Measurements from ENCODE around the gene CGB8.
A peak's percentile ranks its signal among the peaks of the same experiment; 100 is the strongest.
"Not testable (repeated sequence)": the region's sequence is repeated elsewhere in the genome, so short reads cannot be mapped to it uniquely, and the experiment has no call there.

CGB8 gene

DNA sequence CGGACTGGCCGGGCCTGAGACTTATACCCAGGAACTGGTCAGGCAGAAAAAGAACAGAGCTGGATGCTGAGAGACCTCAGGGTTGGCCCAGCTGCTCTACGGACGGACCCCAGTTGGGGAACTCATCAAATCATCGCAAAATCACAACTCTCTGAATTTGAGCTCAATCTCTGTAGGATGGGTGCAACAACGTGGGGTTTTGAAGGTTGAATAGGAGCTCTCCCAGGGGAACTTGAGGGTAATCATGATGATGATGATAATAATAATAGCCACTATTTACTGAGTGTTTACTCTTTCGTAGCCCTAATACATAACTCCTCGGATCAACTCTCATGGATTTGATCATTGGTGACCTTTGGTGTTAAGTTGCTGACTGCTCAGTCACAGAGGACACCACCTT lies 18.6 kb downstream of the CGB8 start:
- not testable (repeated sequence) for DNase-seq (ENCODE audit: low read depth)

DNA sequence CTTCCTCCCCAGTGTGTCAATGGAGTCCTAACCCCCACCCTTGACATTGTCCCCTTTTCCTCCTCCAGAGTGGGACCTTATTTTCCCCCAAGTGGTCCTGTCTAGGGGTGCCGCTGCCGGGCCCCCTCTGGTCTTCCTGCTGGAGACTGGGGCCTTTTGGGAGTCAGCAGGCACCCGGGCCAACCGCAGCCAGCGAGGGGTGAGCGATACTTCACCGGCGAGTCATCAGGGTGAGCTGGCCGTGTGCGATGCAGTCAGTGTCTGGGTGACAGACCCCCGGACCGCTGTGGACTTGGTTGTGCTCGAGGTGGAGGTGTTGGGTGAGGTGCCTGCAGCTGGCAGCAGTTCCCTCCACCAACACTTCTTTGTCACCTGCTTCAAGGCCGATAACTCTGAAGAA lies 19.2 kb downstream of the CGB8 start:
- not testable (repeated sequence) for DNase-seq (ENCODE audit: low read depth)

DNA sequence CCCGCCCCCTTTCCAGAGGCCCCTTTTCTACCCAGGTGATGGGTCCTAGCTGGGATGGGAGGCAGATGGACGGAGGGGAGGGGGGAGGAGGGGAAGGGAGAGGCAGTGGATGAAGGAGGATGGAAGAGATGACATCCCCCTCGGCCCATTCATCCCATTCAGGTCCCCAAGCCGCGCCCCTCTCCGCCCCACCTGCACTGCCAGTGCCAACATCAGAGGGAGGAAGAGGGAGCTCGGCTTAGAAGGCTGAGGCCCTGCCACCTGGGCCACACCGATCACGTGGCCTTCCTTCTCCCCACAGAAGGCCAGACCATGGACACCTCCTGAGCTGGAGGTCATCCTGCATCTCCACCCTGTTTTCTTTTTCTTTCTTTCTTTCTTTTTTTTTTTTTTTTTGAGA lies 20.2 kb downstream of the CGB8 start:
- DNase-seq (ENCODE audit: low read depth): not testable (repeated sequence)

DNA sequence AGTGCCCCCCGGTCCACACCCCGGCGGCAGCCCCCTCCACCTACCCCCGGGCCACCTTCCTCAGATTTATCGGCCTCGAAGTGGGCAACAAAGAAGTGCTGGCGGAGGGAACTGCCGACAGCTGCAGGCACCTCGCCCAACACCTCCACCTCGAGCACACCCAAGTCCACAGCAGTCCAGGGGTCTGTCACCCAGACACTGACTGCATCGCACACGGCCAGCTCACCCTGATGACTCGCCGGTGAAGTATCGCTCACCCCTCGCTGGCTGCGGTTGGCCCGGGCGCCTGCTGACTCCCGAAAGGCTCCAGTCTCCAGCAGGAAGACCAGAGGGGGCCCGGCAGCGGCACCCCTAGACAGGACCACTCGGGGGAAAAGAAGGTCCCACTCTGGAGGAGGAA lies 23.3 kb downstream of the CGB8 start:
- not testable (repeated sequence) for DNase-seq (ENCODE audit: low read depth)

DNA sequence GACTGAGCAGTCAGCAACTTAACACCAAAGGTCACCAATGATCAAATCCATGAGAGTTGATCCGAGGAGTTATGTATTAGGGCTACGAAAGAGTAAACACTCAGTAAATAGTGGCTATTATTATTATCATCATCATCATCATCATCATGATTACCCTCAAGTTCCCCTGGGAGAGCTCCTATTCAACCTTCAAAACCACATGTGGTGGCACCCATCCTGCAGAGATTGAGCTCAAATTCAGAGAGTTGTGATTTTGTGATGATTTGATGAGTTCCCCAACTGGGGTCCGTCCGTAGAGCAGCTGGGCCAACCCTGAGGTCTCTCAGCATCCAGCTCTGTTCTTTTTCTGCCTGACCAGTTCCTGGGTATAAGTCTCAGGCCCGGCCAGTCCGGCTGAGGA lies 23.8 kb downstream of the CGB8 start:
- DNase-seq (ENCODE audit: low read depth): not testable (repeated sequence)

DNA sequence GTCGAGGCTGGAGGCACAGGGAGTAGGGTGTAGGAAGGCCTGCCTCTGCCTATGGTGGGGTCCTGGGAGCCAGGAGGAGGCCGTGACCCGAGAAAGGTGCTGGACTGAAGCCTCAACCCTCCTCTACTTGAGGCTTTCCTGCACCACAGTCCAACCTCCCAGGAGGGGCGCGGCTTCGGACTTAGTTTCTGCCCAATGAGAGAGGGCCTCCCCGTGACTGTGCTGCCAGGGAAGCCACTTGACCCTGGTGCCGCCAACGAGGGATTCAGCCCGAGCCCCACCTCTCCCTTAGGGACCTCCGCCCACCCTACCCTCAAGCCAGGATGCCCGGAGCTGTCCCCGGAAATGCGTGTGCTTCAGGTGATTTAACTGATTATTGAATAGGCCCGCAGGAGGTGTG lies 24.7 kb downstream of the CGB8 start, which contains the start of gene CGB3:
Gene CGB3, minus strand, starts transcription at position 101 of the 400 bp plus-strand sequence. CDS start 362 bp downstream, outside the sequence.
- DNase-seq (ENCODE audit: low read depth): not testable (repeated sequence)

DNA sequence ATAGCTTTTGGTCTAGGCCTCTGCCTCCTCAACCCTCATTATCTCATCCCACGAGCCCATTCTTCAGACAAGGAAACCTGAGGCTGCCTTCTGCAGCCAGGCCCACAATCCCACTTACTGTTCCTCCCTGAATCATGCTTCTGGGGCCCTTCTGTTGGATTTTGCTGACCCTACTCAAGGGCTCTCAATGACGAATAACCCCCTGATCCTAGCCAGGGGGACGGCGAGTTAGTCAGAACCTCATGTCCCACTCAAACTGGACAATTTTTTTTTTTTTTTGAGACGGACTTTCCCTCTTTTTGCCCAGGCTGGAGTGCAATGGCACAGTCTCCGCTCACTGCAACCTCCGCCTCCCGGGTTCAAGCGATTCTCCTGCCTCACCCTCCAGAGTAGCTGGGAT lies 26.8 kb downstream of the CGB8 start:
- no peak for DNase-seq (ENCODE audit: low read depth)

DNA sequence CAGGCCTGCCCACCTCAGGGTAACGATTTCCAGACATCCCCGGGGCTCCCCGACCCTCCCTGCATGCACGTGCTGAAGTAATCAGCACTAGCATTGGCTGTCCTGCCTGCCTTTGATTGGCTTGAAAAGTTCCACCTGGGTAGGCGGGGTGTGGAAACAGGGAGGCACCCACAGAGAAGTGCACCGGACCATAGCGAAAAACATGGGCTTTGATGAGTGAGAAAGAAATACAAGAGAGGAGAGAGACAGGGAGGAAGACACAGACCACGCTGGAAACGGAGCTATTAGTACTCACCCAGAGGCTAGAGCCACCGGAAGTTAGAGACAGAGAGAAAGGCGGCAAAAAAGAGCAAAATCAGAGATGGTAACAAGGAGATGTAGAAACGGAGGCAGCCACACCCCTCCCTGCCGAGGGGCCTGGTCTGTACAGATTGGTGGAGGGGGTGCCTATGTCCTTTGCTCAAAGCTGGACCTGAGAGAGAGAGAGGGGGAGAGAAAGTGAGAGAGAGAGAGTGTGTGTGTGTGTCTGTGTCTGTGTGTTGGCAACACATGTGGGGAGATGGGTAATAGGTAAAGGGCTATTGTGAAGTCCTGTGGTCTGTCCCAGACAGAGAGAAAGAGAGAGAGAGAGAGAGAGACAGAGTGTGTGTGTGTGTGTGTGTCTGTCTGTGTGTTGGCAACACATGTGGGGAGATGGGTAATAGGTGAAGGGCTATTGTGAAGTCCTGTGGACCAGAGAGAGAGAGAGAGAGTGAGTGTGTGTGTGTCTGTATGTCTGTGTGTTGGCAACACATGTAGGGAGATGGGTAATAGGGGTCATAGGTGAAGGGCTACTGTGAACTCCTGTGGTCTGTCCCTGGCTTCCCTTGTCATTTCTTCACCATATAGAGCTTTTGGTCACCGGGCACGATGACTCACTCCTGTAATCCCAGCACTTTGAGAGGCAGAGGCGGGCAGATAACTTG lies 27.7 kb downstream of the CGB8 start:
- no peak for DNase-seq (ENCODE audit: low read depth)

DNA sequence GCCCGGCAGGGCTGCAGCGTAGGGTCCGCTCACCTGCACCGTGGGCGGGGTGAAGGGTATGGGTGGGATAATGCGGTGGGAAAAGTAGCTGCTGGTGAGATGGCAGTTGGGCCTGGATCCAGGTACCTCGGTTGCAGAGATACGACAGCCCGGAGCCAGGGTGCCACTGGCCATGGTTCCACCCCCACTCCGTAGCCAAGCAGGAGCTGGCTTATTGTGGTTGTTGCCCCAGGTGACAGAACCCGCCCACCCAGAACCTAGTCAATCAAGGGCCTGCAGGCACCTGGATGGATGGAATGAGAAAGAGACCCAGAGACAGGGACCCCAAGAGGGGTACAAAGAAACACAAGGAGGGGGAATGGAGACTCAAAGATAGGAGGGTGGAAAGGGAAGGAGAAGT lies 28.6 kb downstream of the CGB8 start:
- no peak for DNase-seq (ENCODE audit: low read depth)

DNA sequence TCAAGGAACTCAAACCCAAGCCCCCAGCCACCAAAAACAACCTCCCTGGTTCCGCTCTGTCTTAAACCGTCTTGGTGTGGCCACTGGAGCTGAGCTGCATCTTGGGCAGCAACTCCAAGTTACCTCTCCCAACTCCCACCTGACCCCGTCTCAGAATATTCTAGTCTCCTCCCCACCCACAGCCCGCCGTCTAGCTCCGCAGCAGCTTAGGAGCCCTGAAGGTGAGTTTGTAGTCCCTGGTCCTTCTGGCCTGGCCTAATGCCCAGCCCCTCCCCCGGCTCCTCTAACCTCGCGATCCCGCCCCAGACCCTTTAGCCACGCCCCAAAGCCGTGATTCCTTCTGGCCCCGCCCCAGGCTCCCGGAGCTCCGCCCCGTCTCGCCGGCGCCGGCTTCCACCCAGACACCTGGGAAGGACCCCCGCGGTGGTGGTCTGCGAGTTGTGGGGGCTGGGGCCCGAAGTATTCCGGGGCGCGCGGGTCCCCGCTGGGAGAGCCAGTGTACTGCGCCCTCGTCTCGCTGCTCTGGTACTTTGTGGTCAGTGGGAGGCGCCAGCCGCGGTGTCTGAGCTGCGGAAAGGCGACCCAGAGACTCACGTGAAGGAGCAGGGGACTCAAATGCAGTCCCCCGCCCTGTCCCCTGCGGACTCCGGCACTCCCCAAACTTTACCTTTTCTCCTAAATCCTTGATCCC lies 29.5 kb downstream of the CGB8 start:
- no peak for DNase-seq (ENCODE audit: low read depth)

DNA sequence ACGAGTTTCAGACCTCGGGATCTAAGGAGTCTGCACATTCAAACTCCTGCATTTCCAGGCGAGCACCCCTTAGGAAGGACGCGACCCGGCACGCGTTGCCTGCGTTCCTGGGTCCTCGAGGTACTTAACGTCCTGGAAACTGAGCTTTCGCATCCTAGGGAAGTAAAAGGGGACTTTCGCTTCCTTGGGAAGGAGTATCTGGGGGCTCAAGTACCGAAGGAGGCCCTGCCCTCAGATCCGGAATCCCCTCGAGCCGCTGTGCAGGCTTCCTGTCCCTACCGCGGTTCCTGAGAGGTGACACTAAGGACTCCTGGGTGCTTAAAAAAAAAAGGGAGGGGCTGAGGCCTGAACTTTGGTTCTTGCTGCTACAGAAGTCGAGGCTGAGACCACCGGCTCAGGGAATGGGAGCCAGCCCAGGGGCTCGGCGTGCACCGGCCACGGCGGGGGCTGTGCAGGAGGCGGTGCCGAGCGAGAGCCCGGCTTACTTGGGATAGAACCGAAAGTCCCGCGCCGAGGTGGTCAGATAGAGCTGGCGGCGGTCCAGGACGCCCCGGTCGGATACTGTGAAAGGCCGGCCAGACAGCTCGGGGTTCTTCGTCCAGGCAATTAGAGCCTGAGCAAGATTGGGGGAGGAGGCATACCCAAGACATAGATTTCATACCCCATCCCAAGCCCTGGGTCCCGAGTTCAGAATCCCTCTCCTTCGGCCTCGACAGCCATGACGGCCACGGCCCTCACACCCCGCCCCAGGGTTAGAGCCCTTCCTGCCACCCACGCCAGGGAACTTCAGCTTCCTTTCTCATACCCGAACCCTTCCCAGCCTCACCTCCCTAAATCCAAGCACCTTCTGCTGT lies 30.3 kb downstream of the CGB8 start:
- DNase-seq (ENCODE audit: low read depth): not testable (repeated sequence)

DNA sequence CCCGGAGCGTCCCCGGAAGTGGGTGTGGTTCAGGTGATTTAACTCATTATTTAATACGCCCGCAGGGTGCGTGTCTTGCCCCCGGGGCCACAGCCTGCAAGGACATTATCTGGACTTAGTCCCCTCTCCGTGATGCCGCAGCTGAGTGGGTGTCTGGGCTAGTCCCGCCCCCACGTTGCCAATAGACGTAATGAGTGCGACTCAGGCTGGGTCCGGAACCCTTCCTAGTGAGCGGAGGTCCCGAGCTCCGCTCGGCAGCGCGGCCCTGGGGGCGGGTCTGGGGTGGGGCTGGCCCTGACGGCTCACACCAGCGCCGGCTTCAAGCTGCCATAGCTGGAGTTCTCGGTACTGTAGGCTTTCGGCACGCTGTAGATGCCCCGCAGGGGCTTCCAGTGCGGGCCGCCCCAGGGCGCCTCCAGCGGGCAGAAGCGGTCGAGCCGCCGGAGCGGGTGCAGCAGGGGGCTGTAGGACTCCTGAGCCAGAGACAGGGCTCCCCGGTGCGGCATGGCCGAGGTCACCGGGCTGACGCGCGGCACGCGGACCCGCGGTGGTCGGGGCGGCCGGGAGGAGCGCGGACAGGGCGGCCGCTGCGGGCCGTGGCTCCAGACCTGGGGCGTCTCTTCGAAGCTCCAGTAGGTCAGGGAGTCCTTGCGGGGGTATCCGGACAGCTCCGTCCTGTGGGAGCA lies 31.1 kb downstream of the CGB8 start:
- peak; percentile 64 for DNase-seq (ENCODE audit: low read depth)

DNA sequence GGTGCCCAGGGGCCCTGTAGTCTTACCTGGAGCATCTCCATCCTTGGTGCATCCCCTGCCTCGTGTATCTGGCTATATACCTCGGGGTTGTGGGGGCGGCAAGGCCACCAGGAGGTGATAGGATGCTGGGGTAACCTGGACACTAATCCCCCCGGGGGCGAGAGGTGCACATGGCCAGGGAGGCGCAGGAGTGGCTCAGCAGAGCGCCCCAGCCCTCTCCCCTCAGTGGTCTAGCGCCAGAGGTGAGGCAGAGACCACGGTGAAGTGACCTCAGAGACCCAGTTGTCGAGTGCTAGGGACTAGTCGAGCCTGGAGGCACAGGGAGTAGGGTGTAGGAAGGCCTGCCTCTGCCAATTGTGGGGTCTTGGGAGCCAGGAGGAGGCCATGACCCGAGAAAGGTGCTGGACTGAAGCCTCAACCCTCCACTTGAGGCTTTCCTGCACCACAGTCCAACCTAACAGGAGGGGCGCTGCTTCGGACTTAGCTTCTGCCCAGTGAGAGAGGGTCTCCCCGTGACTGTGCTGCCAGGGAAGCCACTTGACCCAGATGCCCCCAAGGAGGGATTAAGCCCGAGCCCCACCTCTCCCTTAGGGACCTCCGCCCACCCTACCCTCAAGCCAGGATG lies 31.8 kb downstream of the CGB8 start, which contains the start of gene LHB:
Gene LHB, minus strand, starts transcription at position 51 of the 625 bp plus-strand sequence. Its CDS starts 10 bp downstream, at position 41.
- no peak for DNase-seq (ENCODE audit: low read depth)

DNA sequence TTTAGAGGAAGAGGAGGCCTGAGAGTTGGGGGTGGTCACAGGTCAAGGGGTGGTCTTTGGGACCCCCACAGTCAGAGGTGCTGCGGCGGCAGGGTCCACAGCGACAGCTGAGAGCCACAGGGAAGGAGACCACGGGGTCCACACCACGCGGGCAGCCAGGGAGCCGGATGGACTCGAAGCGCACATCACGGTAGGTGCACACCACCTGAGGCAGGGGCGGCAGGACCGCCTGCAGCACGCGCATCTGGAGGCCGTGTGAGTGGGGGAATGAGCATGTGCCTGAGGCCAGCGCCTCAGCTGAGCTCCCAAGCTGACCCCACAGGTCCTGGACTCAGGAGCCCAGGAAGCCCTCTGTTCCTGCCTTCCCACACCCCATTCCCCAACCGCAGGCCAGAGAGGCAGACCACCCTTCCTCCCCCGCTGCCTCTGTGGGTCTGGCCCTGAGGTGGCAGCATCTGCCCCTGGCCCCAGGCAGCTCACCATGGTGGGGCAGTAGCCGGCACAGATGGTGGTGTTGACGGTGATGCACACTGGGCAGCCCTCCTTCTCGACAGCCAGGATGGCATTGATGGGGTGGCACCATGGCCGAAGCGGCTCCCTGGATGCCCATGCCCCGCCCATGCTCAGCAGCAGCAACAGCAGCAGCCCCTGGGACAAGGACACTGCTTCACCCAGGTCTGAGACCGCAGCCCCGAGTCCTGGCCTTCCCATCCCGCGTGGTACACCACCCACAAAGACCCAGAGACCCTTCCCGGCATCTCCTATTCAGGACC lies 32.7 kb downstream of the CGB8 start:
- DNase-seq (ENCODE audit: low read depth): no peak

DNA sequence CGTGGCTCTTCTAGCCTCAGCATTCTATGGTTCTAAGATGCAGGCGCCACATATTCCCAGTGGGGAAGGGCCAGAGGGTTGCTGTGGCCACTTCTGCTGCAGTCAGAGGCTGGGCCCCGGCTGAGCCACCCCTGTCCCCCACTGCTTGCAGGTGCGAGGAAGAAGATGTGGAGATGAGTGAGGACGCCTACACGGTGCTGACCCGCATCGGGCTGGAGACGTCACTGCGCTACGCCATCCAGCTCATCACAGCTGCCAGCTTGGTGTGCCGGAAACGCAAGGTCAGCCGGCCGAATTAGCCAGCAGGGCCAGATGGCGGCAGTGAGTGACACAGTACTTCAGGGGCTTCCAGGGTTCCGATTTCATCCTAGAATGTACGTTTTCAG lies 34.0 kb downstream of the CGB8 start:
- DNase-seq (ENCODE audit: low read depth): no peak

DNA sequence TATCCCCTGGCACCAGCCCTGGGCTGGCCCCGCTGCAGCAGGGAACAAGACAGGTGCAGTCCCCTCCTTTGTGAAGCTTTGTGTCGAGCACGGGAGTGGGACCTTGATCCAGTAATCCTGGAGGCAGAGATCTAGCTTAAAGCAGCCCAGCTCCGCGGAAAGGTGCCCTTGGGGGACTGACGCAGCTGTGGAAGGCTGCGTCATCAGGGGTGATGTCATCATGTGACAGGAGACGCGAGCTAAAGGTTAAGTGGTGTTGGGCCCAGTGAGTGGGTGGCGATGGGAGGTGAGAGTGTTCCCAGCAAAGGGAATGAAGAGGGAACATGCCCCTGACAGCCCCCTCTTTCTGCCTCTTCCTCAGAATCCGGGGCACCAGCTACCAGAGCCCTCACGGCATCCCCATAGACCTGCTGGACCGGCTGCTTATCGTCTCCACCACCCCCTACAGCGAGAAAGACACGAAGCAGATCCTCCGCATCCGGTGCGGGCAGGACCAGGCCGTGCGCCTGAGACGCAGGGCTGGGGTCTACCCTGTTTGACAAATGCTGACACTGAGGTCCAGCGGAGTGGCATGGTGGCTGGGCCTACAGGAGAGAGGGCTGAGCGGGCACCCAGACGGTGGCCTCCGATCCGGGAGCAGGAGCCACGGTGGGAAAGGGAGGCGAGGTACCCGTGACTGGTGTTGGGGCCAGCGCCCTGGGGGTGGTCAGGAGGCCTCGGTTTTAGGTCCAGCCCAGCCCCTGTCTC lies 34.6 kb downstream of the CGB8 start:
- no peak for DNase-seq (ENCODE audit: low read depth)

DNA sequence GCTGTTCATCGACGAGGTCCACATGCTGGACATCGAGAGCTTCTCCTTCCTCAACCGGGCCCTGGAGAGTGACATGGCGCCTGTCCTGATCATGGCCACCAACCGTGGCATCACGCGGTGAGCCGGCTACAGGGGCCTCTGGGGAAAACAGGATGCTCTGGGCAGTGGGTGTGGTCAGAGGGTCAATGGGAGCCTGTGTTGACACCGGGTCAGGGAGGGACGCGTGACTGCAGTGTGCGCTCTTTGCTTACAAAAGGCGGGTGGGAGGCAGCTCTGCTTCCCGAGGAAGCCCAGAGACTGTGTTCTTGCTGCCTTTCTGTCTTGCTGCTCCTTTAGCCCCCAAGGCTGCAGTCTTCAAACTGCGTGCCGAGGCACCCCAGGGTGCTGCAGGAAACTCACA lies 37.7 kb downstream of the CGB8 start:
- DNase-seq (ENCODE audit: low read depth): no peak

DNA sequence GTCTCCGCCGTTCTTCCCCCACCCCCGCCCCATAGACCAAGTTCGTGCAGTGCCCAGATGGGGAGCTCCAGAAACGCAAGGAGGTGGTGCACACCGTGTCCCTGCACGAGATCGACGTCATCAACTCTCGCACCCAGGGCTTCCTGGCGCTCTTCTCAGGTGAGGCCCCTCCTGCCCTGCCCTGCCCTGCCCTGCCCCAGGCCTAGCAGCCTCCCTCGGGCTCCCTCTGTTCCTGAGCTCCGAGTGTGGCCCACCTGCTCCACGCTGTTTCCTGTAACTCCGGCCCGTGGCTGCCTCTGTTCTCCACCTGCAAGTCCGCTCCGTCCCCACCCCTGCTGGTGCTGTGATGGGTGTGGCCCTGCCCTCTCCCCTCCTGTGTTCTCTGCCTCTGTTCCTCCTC lies 38.5 kb downstream of the CGB8 start:
- DNase-seq (ENCODE audit: low read depth): no peak

DNA sequence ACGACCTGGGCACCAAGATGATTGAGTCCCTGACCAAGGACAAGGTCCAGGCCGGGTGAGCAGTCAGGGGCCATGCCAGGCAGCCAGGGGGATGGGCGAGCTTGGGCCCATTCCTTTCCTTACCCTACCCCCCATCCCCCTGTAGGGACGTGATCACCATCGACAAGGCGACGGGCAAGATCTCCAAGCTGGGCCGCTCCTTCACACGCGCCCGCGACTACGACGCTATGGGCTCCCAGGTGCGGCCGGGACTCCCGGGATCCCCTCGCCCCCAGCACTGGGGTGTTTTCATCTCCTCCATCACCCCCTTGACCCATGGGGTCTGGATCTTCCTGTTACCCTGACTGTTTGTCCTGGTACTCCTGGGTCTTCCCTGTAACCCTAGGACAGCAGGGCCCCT lies 39.1 kb downstream of the CGB8 start:
- DNase-seq (ENCODE audit: low read depth): no peak

DNA sequence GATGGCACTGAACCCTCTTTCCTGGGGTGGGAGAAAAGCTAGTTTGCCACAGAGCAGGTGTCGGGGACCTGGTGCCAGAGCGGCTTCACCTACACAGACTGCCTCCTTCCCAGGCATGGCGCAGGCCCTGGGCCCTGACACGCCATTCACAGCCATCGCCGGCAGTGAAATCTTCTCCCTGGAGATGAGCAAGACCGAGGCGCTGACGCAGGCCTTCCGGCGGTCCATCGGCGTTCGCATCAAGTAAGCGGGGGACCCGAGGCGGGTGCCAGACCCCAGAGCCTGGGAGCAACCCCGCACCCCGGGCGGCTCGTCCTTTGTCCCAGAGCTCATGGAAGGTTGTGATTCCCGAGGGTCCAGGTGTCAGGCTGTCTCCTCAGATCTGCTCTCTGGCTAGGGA lies 42.0 kb downstream of the CGB8 start:
- DNase-seq (ENCODE audit: low read depth): no peak

All from CMK (cell line).